Astrocyte of the cerebellum (primary cell): Measurements from ENCODE around the gene ITIH2.
"Not testable (repeated sequence)": the region's sequence is repeated elsewhere in the genome, so short reads cannot be mapped to it uniquely, and the experiment has no call there.

Experiments used
- DNase-seq: peaks from one replicate; pipeline ENCODE4 v3.0.0-alpha.2; 2011; ENCODE audit warnings: low read depth
- H3K4me3 ChIP-seq: 2 replicates; pipeline ENCODE4 v1.5.1; 2011; ENCODE audit warnings: mild to moderate bottlenecking, low read depth, low read length, moderate library complexity
- CTCF ChIP-seq: IDR thresholded peaks from 2 replicates; pipeline ENCODE4 v1.5.1; 2012; ENCODE audit warnings: low read length, low read depth, moderate library complexity, mild to moderate bottlenecking; ENCODE audit errors: missing control alignments
- in situ Hi-C: cut with HindIII; loops from 2 replicates; pipeline ENCODE4 v1.10.0; 2017; ENCODE audit warnings: low sequenced_read_pairs

ITIH2 gene

GRCh38 chr10:7703140-7703539 lies at the start of gene ITIH2:
Gene ITIH2, plus strand, starts transcription at chr10:7703316. Its CDS starts 119 bp downstream, at chr10:7703435.
- no peak for DNase-seq
- in situ Hi-C loops, result no loop called here
- no peak for TF ChIP-seq CTCF
- H3K4me3 ChIP-seq, result no peak within 1 kb of the TSS

GRCh38 chr10:7657079-7657478 lies 46.0 kb upstream of the ITIH2 start:
- H3K4me3 ChIP-seq, DNase-seq, in situ Hi-C loops: not testable (repeated sequence)

GRCh38 chr10:7657552-7657951 lies 45.6 kb upstream of the ITIH2 start:
- no peak for DNase-seq

GRCh38 chr10:7659560-7659959 lies 43.6 kb upstream of the ITIH2 start:
- TF ChIP-seq CTCF, result no peak
- DNase-seq, result no peak

More at GRCh38 chr10:7657552-7657951, 45.6 kb upstream of the ITIH2 start:
- no peak overlapping the region for H3K4me3 ChIP-seq
- no peak for TF ChIP-seq CTCF
- in situ Hi-C loops, result no loop called here

GRCh38 chr10:7662522-7662921 lies 40.6 kb upstream of the ITIH2 start:
- no peak for TF ChIP-seq CTCF
- DNase-seq, result no peak
- in situ Hi-C loops, result no loop called here
- no peak overlapping the region for H3K4me3 ChIP-seq

More at GRCh38 chr10:7659560-7659959, 43.6 kb upstream of the ITIH2 start:
- H3K4me3 ChIP-seq, result no peak overlapping the region
- in situ Hi-C loops, result no loop called here

GRCh38 chr10:7664707-7665106 lies 38.4 kb upstream of the ITIH2 start:
- no peak overlapping the region for H3K4me3 ChIP-seq
- no peak for TF ChIP-seq CTCF
- DNase-seq, result no peak
- in situ Hi-C loops, result no loop called here

- in situ Hi-C loops, result no loop called here
- H3K4me3 ChIP-seq, result no peak overlapping the region
These were observed 37.3 kb upstream of the ITIH2 start for GRCh38 chr10:7665767-7666166.

More at GRCh38 chr10:7665767-7666166, 37.3 kb upstream of the ITIH2 start:
- no peak for TF ChIP-seq CTCF
- no peak for DNase-seq
